GM12892 (cell line): ENCODE results near the gene MTARC1.

Experiments used
- POLR2A ChIP-seq: IDR thresholded peaks from 2 replicates; pipeline ENCODE4 v1.6.1; 2011; ENCODE audit warnings: low read depth, low read length, control low read depth
- POLR2AphosphoS5 ChIP-seq: IDR thresholded peaks from 2 replicates; pipeline ENCODE4 v1.6.1; 2011; ENCODE audit warnings: low read depth, low read length, control low read depth
- TAF1 ChIP-seq: IDR thresholded peaks from 2 replicates; pipeline ENCODE4 v1.6.1; 2011; ENCODE audit warnings: low read depth, mild to moderate bottlenecking, control low read depth, low read length, borderline replicate concordance

- TF ChIP-seq POLR2A (no peak), TAF1 (no peak), POLR2AphosphoS5 (no peak)
Measured at GRCh38 chr1:220742520-220742919, 44.2 kb upstream of the MTARC1 start.
